ENCODE results near the gene DAB2IP. TPM values are rescaled to one million over a fixed set of nuclear protein-coding genes. Genes with fewer than 3 reads are reported as not detected.

The DAB2IP gene
- polyA plus RNA-seq, 1 donor (not counting 4 experiments of a cell fraction or from before 2014, with no cell fraction given) = 28.6 TPM

DNA sequence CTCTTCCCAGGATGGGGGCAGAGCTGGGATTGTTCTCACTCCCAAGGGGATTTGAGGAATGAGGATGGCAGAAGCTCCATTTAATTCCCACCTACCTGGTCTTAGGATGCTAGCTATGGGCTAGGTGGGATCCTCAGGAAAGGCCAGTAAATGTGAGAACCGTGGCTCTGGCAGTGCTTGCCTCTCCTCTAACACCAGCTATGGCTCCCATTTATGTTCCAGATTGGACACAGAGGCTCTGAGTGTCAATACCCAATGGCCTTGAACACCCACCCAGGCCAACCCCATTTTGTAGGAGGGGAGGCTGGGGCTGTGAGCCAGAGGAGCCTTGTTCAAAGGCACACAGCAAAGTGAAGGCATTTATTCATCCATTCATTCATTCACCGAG lies 10.2 kb upstream of the DAB2IP start:
- Histone ChIP-seq H3K4me3 (ENCODE audit: control insufficient read depth in 2 of 3, extremely low read depth in 1 of 3, insufficient read depth in 2 of 3, low read depth in 1 of 3, low read length in 3 of 3) (no peak overlapping the region), H3K9ac (ENCODE audit: control insufficient read depth, extremely low read depth, insufficient read depth, low read length) (no peak overlapping the region), H3K27ac (ENCODE audit: control insufficient read depth, insufficient read depth, low read length) (no peak overlapping the region), H3K9me1 (ENCODE audit: control insufficient read depth, extremely low read depth, insufficient read depth, low read length) (no peaks in the 10 kb centered on the region), H3K4me2 (ENCODE audit: control insufficient read depth, extremely low read depth, insufficient read depth, low read depth, low read length) (no peak overlapping the region), H2AFZ (ENCODE audit: control insufficient read depth, low read length) (no peak overlapping the region), H3K27me3 (ENCODE audit: control insufficient read depth, extremely low read depth, insufficient read depth, low read length) (no peaks in the 10 kb centered on the region), H3K79me2 (ENCODE audit: control insufficient read depth, insufficient read depth, low read length) (no peaks in the 10 kb centered on the region), H3K4me1 (ENCODE audit: control insufficient read depth, extremely low read depth, insufficient read depth, low read length) (peaks cover 20% of the 10 kb centered on the region), H4K20me1 (ENCODE audit: control insufficient read depth, extremely low read depth, insufficient read depth, low read length) (no peaks in the 10 kb centered on the region), H3K36me3 (ENCODE audit: control insufficient read depth in 2 of 2, extremely low read depth in 1 of 2, insufficient read depth in 2 of 2, low read length in 2 of 2) (no peaks in the 10 kb centered on the region), H3K9me3 (ENCODE audit: control insufficient read depth, low read depth, low read length) (no peaks in the 10 kb centered on the region)
- dilution Hi-C loops (cut with MboI; ENCODE audit: extremely low pct_ligation_motif_present, low sequenced_read_pairs) = no loop called here
- TF ChIP-seq EZH2 (IDR thresholded peaks at IDR 0.05; ENCODE audit: low read length) = no peak
- TF ChIP-seq, protein P1, sequence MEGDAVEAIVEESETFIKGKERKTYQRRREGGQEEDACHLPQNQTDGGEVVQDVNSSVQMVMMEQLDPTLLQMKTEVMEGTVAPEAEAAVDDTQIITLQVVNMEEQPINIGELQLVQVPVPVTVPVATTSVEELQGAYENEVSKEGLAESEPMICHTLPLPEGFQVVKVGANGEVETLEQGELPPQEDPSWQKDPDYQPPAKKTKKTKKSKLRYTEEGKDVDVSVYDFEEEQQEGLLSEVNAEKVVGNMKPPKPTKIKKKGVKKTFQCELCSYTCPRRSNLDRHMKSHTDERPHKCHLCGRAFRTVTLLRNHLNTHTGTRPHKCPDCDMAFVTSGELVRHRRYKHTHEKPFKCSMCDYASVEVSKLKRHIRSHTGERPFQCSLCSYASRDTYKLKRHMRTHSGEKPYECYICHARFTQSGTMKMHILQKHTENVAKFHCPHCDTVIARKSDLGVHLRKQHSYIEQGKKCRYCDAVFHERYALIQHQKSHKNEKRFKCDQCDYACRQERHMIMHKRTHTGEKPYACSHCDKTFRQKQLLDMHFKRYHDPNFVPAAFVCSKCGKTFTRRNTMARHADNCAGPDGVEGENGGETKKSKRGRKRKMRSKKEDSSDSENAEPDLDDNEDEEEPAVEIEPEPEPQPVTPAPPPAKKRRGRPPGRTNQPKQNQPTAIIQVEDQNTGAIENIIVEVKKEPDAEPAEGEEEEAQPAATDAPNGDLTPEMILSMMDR (optimal IDR thresholded peaks at IDR 0.05 in 1 of 3, IDR thresholded peaks at IDR 0.05 in 1 of 3, conservative IDR thresholded peaks at IDR 0.05 in 1 of 3; ENCODE audit: extremely low read depth in 1 of 3, insufficient read depth in 2 of 3, low read length in 3 of 3) = no peak
- DNase-seq (ENCODE audit: low read depth, low spot score) (no peak), FAIRE-seq (no peak)

DNA sequence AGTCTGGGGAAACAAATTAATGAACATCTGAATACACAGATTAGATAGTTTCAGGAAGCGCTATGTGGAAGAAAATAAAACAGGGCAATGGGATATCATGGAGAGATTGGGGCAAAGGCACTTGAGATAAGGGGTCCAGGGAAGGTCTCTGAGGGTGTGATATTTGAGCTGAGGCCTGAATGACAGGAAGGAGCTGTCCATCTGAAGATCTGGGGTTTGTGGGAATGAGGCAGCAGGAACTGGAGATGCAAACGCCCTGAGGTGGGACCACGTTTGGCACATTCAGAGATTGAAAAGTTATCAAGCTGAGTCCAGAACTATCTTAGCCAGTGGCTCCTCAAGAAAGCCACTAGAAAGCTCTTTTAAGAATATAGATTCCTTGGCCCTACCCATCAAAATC lies 8.7 kb upstream of the DAB2IP start:
- H3K4me2 ChIP-seq (ENCODE audit: control insufficient read depth, extremely low read depth, insufficient read depth, low read depth, low read length) = no peak overlapping the region
- H3K9me1 ChIP-seq (ENCODE audit: control insufficient read depth, extremely low read depth, insufficient read depth, low read length) = no peaks in the 10 kb centered on the region
- H3K27ac ChIP-seq (ENCODE audit: control insufficient read depth, insufficient read depth, low read length) = no peak overlapping the region
- no peak overlapping the region for H3K4me3 ChIP-seq (ENCODE audit: control insufficient read depth in 2 of 3, extremely low read depth in 1 of 3, insufficient read depth in 2 of 3, low read depth in 1 of 3, low read length in 3 of 3)
- TF ChIP-seq, protein P1 (optimal IDR thresholded peaks at IDR 0.05 in 1 of 3, IDR thresholded peaks at IDR 0.05 in 1 of 3, conservative IDR thresholded peaks at IDR 0.05 in 1 of 3; ENCODE audit: extremely low read depth in 1 of 3, insufficient read depth in 2 of 3, low read length in 3 of 3) = no peak
- no peak for TF ChIP-seq EZH2 (IDR thresholded peaks at IDR 0.05; ENCODE audit: low read length)
- no peaks in the 10 kb centered on the region for H3K27me3 ChIP-seq (ENCODE audit: control insufficient read depth, extremely low read depth, insufficient read depth, low read length)
- H3K36me3 ChIP-seq (ENCODE audit: control insufficient read depth in 2 of 2, extremely low read depth in 1 of 2, insufficient read depth in 2 of 2, low read length in 2 of 2) = no peaks in the 10 kb centered on the region
- DNase-seq (ENCODE audit: low read depth, low spot score) (no peak), FAIRE-seq (no peak)
- H4K20me1 ChIP-seq (ENCODE audit: control insufficient read depth, extremely low read depth, insufficient read depth, low read length) = peaks cover 2% of the 10 kb centered on the region
- H3K79me2 ChIP-seq (ENCODE audit: control insufficient read depth, insufficient read depth, low read length) = no peaks in the 10 kb centered on the region
- dilution Hi-C loops (cut with MboI; ENCODE audit: extremely low pct_ligation_motif_present, low sequenced_read_pairs) = no loop called here
- no peaks in the 10 kb centered on the region for H3K9me3 ChIP-seq (ENCODE audit: control insufficient read depth, low read depth, low read length)
- peaks cover 6% of the 10 kb centered on the region for H3K4me1 ChIP-seq (ENCODE audit: control insufficient read depth, extremely low read depth, insufficient read depth, low read length)
- H2AFZ ChIP-seq (ENCODE audit: control insufficient read depth, low read length) = no peak overlapping the region
- H3K9ac ChIP-seq (ENCODE audit: control insufficient read depth, extremely low read depth, insufficient read depth, low read length) = no peak overlapping the region
